Cardiac septum (tissue), 1 donor: ENCODE measurements around the gene HBD. TPM values are rescaled to one million over a fixed set of nuclear protein-coding genes. Genes with fewer than 3 reads are reported as not detected.

Experiments used
- DNase-seq: peaks from one replicate; pipeline ENCODE4 v3.0.0-alpha.2; 2020; ENCODE audit warnings: low spot score
- intact Hi-C: fragments of 100-400 bp; cut with DNase I; formaldehyde crosslinking; loops from one replicate; pipeline ENCODE4 v1.14.0; 2022
- total RNA-seq: library from RNA; stranded (reverse); fragmentation: NEBNext Ultra II Directional; extraction: Animal tissue kit (Norgen Biotek cat#: 25700); gene quantifications from one replicate; pipeline ENCODE4 v1.2.1, GENCODE V29; 2021
- donor health status: DM: no; HTN: no; CAD: no.

The HBD gene
- total RNA-seq, 1 donor from 2014 or later, result 4.4 TPM

- intact Hi-C loops, result no loop called here
- DNase-seq, result no peak
These were observed 4.8 kb upstream of the HBD start for GRCh38 chr11:5239046-5239445.

- intact Hi-C loops, result no loop called here
- DNase-seq, result no peak
These were observed 4.2 kb upstream of the HBD start for GRCh38 chr11:5238486-5238885.

- DNase-seq, result no peak
- intact Hi-C loops, result no loop called here
These were observed 3.1 kb upstream of the HBD start for GRCh38 chr11:5237420-5237819.

GRCh38 chr11:5235364-5236095 lies 1.2 kb upstream of the HBD start:
- no peak for DNase-seq
- intact Hi-C loops, result no loop called here

- DNase-seq, result no peak
These were observed 976 bp downstream of the HBD start for GRCh38 chr11:5233307-5233706.

GRCh38 chr11:5232821-5233220 lies 1.5 kb downstream of the HBD start:
- no peak for DNase-seq

More at GRCh38 chr11:5233307-5233706, 976 bp downstream of the HBD start:
- intact Hi-C loops, result no loop called here

GRCh38 chr11:5232176-5232575 lies 2.1 kb downstream of the HBD start:
- intact Hi-C loops, result no loop called here
- DNase-seq, result no peak

More at GRCh38 chr11:5232821-5233220, 1.5 kb downstream of the HBD start:
- intact Hi-C loops, result no loop called here

- intact Hi-C loops, result no loop called here
- no peak for DNase-seq
These were observed 3.2 kb downstream of the HBD start for GRCh38 chr11:5231111-5231510.

GRCh38 chr11:5230266-5230665 lies 4.0 kb downstream of the HBD start:
- DNase-seq, result no peak
- intact Hi-C loops, result no loop called here

GRCh38 chr11:5229796-5230195 lies 4.5 kb downstream of the HBD start:
- intact Hi-C loops, result no loop called here
- no peak for DNase-seq

GRCh38 chr11:5229356-5229755 lies 4.9 kb downstream of the HBD start:
- intact Hi-C loops, result no loop called here
- DNase-seq, result no peak

GRCh38 chr11:5228124-5228523 lies 6.2 kb downstream of the HBD start:
- DNase-seq, result no peak
- intact Hi-C loops, result no loop called here

GRCh38 chr11:5227681-5228080 lies 6.6 kb downstream of the HBD start:
- intact Hi-C loops, result no loop called here
- DNase-seq, result no peak

GRCh38 chr11:5226732-5227310 lies 7.5 kb downstream of the HBD start, which contains the start of gene HBB:
Gene HBB, minus strand, starts transcription at chr11:5227071. Its CDS starts 50 bp downstream, at chr11:5227021.
- DNase-seq, result no peak

GRCh38 chr11:5225480-5225871 lies 8.8 kb downstream of the HBD start:
- intact Hi-C loops, result no loop called here
- no peak for DNase-seq

More at GRCh38 chr11:5226732-5227310, 7.5 kb downstream of the HBD start, which contains the start of gene HBB:
- intact Hi-C loops, result no loop called here

GRCh38 chr11:5224538-5225479 lies 9.5 kb downstream of the HBD start:
- no peak for DNase-seq
- intact Hi-C loops, result no loop called here

GRCh38 chr11:5223686-5224085 lies 10.6 kb downstream of the HBD start:
- intact Hi-C loops, result no loop called here
- DNase-seq, result no peak

- intact Hi-C loops, result no loop called here
- no peak for DNase-seq
These were observed 11.1 kb downstream of the HBD start for GRCh38 chr11:5223146-5223545.

GRCh38 chr11:5210376-5210885 lies 23.9 kb downstream of the HBD start:
- intact Hi-C loops, result no loop called here
- no peak for DNase-seq

- no peak for DNase-seq
- intact Hi-C loops, result loop anchor here (2.0 kb wide), 1 partner anchor 176 kb away; no protein-coding TSS in a partner anchor
These were observed 29.5 kb downstream of the HBD start for GRCh38 chr11:5204787-5205186.
